Cerebellar nuclear complex (tissue), 1 donor: ENCODE results near the gene ASGR2.
"Not testable (repeated sequence)": the region's sequence is repeated elsewhere in the genome, so short reads cannot be mapped to it uniquely, and the experiment has no call there.

Experiments
- DNase-seq, 2 experiments: peaks; one replicate each; lab custom pipeline; 2025; lab: John Stamatoyannopoulos, UW

ASGR2 gene

DNA sequence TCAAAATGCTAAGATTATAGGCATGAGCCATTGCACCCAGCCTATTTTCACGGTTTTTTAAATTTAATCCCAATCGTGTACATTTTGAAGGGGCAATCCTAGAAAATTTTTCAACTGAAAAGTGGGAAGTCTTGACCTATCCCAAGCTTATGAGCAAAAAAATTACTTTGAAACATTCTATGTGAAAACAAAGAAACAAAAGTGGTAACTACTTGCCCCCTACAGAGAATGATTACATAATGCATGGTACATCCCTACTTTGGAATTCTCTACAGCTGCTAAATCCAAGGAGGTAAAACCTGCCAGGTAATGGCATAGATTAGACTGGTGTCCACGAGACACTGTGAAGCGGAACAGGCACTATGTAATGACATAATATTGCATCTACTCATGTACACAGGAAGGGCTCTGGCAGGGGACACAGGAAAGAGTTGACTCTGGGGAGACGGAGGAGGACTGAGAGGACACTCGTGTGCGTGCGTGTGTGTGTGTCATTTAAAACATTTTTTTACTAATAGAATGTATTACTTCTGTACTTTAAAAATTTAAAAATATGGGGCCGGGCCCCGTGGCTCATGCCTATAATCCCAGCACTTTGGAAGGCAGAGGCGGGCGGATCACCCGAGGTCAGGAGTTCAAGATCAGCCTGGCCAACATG is 15.7 kb downstream of the ASGR2 start:
- no peak for DNase-seq

DNA sequence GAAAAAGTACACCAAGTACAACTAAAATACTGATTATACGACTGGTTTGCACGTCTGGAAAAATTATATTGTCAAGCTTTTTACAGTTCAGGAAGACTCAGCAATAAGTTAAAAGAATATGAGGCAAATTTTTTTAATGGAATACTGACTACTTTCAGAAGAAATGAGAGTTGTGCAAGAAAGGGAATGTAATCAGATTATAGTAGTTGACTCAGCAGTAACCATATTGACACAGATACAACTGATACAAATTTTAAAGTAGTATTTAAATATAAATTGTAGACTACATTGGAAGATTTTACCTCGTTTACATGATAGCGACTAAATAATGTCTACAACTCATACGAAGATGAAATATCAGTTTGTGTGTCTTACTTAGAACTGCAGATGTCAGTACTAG is 16.7 kb downstream of the ASGR2 start:
- no peak for DNase-seq

DNA sequence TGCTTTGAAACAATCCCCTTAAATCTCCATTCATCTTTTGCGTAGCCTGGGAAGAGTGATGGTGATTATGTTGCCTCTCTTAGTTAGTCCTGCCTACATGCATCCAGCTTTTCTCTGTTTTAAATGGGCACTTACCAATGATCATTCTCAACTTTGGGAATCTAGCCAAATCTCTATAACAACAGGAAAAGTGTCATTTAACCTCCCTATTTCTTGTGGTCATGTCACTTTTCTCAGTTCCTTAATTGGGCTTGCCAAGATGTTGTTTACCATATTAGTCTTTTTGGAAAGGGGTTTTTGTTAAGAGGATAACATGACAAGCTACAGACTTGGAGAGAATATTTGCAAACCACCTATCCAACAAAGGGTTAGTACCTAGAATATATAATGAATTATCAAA is 19.0 kb downstream of the ASGR2 start:
- DNase-seq, result no peak

DNA sequence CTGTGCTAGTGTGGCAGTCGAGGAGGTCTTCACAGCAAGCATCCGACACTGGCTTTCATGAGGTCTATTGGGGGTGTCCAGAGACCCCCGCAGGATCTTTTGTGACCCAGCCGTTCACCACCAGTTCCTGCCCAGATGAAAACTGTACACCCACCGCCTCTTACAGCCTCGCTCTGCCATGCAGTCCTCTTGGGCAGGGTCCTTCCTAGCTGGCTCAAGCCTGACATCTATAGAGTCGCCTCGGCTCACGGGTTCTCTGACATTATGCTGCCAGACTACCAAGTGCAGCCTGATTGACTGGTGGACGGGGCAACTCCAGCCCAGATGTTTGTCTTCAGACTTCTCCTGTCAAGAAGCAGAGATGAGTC is 20.0 kb downstream of the ASGR2 start:
- no peak for DNase-seq

DNA sequence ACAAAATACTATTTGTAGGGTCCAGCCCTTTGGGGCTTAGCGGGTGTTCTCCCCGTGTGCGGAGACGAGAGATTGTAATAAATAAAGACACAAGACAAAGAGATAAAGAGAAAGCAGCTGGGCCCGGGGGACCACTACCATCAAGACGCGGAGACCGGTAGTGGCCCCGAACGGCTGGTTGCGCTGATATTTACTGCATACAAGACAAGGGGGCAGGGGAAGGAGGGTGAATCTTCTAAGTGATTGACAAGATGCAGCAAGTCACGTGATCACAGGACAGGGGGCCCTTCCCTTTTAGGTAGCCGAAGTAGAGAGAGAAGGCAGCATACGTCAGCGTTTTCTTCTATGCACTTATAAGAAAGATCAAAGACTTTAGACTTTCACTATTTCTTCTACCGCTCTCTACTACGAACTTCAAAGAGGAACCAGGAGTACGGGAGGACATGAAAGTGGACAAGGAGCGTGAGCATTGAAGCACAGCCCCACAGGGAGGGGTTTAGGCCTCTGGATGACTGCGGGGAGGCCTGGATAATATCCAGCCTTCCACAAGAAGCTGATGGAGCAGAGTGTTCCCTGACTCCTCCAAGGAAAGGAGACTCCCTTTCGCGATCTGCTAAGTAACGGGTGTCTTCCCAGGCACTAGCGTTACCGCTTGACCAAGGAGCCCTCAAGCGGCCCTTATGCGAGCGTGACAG is 23.2 kb downstream of the ASGR2 start:
- DNase-seq, result not testable (repeated sequence)

DNA sequence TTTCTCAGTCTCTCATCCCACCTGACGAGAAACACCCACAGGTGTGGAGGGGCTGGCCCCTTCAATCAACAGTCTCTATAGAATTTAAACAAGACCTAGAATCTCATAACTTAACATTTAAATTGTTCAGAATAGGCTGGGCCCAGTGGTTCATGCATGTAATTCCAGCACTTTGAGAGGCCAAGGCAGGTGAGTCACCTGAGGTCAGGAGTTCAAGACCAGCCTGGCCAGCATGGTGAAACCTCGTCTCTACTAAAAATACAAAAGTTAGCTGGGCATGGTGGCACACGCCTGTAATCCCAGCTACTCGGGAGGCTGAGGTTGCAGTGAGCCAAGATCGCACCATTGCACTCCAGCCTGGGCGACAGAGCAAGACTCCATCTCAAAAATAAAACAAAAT is 25.1 kb downstream of the ASGR2 start:
- DNase-seq, result not testable (repeated sequence)

DNA sequence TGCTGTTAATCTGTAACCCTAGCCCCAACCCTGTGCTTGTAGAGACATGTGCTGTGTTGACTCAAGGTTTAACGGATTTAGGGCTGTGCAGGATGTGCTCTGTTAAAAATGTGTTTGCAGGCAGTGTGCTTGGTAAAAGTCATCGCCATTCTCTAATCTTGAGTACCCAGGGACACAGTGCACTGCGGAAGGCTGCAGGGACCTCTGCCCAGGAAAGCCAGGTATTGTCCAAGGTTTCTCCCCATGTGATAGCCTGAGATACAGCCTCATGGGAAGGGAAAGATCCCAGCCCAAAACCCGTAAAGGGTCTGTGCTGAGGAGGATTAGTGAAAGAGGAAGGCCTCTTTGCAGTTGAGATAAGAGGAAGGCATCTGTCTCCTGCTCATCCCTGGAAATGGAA is 26.2 kb downstream of the ASGR2 start:
- not testable (repeated sequence) for DNase-seq

DNA sequence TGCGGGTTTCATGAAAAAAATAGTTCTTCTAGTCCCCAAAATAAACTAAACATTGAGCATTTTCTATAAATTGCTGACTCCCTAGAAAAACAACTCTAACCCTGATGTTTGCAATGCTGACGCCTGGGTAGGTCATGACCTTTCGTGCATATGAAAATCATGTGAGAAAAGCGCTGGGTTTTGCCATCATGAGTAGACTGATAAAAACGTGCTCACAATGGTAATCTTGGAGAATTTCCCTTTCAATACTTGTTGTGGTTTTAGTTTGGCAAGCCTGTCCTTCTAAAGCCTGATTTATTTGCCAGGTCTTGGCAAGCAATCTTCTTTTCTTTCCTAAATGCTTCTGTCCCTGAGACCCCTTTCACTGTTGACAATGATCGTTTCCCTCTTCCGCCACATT is 30.5 kb downstream of the ASGR2 start:
- DNase-seq, result no peak

DNA sequence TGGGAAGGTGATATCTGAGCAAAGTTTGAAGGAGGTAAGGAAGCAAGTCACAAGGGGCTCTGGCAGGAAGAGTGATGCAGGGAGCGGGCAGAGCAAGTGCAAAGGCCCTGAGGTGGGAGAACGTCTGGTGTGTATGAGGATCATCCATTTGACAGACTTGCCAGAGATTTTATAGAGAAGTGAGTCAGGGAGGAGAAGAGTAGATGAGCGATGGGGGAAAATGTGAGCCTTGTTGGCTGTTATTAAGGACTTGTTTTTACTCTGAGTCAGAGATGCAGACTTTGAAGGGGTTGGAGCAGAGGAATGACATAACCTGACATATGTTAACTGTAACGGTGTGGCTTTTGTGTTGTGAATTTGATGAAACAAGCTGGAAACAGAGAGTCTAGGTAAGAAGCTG is 31.0 kb downstream of the ASGR2 start:
- DNase-seq, result no peak

DNA sequence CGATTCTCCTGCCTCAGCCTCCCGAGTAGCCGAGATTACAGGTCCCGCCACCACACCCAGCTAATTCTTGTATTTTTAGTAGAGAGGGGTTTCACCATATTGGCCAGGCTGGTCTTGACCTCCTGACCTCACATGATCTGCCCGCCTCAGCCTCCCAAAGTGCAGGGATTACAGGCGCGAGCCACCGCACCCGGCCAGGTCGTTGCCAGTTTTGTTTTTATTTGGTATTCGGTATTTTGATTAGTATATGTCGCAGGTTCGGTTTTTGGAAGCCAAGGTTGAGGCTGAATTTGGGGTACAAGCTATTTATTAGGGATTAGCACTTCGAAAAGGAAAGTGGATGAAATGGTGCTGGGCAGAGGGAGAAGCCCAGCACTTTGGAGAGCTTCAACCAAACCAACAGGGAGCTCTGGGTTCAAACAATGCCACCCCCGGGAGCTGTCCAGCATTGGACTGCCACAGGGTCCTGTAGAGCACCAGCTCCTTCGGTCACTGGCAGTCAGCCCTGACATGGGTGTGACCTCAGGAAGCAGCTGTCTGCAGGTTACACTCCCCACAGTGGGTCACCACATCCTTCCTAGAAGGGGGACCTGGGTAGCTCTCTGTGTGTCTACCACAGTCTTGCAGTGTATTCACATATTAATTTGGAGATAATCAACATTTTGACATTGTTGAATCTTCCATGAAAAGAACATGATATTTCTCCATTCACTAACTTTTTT is 33.1 kb downstream of the ASGR2 start:
- no peak for DNase-seq

DNA sequence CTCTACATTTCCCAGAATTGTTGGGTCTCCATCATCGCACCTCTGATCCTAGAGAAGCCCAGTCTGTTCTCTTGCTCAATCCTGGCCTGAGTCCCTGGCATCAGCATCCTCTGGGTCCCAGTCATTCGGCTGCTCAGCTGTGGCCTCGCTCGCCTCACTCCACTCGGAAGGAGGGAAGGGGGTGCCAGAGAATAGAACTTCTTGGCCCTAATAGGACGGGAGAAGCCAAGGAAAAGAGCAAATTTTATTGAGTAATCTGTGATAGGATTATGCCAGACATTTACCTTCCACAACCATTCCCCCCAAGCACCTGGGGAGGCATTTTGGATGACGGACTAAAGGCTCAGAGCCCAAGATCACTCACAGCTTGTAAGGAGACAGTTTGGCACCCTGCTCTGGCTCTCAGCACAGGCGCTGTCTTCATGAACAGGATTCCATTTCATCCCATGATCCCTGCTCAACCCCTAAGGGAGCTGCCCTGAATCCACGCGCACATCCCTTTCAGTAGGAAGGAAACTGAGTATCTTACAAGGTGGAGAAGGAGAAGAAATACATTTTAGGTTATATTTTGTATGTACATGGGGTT is 34.1 kb downstream of the ASGR2 start:
- DNase-seq, result no peak

DNA sequence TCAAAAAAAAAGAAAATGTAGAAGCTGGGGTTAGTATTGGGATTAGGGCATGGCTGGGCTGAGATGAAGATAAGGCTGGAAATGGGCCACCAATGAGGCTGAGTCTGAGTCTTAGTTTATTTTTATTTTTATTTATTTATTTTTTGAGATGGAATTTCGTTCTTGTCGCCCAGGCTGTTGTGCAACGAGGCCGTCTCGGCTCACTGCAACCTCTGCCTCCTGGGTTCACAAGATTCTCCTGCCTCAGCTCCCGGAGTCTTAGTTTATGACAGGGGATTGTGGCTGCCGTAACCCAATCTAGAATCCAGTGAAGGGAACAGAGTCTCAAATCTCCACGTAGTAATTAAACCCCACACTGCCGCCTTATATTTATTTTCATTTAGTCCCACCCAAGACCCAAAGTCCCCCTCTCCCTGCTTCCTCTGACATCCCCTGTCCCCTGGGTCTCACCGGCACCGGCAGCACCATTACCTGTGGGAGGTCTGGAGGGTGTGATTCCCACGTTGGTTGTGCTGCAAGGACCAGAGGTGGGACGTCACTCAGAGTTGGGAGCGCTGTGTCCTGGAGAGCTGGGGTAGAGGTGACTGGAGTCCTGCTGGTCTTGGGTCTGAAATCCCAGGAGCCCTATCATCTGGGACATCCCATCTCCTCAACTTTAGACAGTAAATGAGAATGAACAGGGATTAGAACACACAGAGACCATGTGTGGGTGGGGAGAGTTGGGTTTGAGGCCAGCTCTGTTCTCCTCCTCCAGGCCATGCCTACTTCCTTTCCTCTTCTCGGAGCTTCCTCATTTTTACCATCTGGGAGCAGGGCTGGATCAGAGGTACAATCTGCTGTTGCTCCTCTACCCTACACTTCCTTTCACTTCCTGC is 34.8 kb downstream of the ASGR2 start, which contains the start of gene CLEC10A:
CLEC10A (minus strand) TSS at position 671 of the 875 bp plus-strand sequence. CDS start 1,439 bp downstream, outside the sequence.
- no peak for DNase-seq

DNA sequence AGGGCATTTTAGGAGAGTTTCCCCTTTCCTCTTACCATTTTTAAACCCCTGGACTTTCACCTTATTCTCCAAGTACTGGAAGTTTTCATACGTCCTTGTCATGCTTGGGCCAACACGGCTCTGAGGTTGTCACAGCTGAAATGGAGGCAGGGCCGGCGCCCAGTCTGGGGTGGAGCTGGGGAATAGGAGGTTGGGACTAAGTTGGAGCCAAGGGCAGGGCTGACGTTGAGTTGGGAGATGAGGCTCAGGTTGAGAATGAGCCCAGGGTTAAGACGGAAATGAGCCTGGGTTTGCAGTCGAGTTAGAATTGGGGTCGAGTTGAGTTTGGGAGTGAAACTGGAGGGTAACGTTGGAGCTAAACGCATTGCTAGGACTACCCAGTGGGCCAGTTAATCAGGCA is 35.9 kb downstream of the ASGR2 start:
- no peak for DNase-seq

DNA sequence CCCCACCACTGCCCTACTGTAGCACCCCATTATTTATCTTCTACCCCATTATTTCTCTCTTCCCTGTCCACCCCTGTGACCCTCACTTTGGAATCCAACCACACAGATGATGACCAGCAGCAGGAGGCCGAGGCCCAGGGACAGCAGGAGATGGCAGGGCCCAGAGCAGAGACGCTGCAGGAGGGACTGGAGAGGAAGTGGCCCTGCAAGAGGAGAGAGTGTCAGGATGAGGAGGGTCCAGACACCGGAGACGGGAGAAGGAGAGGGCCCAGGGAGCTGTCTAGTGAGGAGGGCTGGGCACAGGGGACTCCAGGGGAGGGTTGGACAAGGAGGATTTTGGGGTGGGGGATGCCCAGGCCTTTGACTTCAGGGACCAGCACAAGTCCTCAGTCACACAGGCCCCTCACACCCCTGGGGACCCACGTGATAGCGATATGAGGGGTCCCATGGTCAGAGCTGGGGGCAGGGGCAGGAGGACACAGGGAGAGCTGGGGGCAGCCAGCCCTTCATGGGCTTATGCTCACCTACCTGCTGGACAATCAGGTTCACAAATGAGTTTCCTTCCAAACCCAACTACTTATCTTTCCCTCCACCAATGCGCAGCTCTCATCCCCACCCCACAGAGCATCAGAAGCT is 36.6 kb downstream of the ASGR2 start:
- DNase-seq, result no peak

DNA sequence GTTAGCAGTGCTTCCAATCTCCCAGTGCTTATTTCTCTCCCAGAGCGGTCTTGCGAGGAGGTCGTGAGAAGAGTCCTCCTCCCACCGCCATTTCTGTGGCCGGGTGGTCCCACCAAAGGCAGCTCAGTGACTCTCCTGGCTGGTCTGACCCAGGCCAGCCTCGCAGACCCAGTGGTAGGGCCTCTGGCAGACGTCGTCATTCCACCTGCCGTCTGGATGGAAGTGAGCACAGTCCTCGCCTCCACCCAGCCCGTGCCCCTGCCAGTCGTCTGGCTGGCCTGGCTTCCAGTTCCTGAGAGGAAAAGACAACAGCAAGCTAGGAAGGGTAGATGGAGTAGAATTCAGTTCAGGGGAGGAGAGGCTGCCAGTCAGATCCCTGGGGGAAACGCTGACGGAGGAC is 39.7 kb downstream of the ASGR2 start:
- DNase-seq, result no peak

DNA sequence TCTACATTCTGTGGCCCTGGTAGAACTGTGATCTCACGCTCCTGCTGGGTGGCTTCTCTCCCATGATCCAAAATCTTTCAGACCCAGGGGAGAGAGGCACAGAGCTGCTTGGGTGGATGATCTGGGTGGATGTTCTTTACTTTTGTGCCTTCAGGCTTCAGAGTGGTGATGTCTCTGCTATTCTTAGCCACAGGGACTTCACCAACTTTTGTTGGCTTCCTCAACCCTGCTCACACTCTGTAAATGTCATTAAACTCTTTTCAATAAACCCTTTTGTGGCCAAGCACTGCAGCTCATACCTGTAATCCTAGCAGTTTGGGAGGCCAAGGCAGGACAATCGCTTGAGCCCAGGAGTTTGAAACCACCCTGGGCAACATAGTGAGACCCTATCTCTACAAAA is 42.2 kb downstream of the ASGR2 start:
- DNase-seq, result no peak

DNA sequence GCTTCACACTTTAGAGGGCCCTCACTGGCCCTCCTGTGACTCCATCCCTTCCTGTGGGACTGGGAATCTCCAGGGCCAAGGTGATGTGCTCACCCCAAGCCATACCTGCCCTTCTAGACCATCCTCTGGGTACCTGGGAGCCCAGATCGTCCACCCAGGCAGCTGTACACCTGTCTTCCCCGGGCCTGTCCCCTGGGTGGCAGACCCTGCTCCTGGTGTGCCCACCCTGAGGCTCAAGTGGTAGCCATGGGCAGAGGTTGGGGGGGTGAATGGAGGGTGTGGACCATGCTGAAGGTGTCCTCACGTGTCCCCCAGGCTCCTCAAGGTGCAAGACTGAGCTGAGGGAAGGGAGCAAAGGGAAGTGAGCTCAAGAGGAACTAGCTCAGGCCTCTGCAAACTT is 43.9 kb downstream of the ASGR2 start:
- no peak for DNase-seq

DNA sequence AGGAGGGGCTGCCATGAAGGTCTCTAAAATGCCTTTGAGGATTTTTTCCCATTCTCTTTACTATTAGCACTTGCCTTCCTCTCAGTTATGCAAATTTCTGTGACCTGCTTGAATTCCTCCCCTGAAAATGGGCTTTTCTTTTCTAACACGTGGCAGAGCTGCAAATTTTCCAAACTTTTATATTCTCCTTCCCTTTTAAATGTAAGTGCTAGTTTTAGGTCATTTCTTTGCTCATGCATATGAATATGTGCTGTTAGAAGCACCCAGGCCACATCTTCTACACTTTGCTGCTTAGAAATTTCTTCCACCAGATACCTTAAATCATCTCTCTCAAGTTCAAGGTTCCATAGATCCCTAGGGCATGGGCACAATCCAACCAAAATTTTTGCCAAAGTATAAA is 46.4 kb downstream of the ASGR2 start:
- no peak for DNase-seq

DNA sequence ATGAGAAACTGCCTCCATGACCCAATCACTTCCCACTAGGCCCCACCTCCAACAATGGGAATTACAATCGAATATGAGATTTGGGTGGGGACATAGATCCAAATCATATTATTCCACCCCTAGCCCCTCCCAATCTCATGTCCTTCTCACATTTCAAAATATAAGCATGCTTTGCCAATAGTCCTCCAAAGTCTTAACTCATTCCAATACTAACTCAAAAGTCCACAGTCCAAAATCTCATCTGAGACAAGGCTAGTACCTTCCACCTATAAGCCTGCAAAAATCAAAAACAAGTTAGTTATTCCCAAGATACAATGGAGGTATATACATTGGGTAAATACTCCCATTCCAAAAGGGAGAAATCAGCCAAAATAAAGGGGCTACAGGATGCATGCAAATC is 47.4 kb downstream of the ASGR2 start:
- no peak for DNase-seq

DNA sequence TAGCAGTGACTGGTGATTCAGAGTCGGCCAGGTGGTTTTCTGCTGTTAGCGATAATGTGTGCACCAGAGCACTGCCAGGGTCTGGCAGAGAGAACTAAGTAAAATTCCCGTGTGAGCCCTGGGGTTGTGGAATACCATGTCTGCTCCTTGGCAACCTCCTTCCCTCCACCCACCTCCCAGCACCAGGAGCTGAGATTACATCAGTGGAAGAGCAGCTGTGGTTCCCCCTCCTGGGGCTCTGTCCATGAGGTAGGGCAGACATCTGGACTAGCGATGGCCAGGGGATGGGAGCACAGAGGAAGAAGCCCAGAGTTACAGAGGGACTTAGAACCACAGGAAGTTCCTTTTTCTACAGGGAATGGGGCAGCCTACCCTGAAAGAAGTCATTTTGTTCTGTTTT is 50.4 kb downstream of the ASGR2 start:
- DNase-seq, result no peak

DNA sequence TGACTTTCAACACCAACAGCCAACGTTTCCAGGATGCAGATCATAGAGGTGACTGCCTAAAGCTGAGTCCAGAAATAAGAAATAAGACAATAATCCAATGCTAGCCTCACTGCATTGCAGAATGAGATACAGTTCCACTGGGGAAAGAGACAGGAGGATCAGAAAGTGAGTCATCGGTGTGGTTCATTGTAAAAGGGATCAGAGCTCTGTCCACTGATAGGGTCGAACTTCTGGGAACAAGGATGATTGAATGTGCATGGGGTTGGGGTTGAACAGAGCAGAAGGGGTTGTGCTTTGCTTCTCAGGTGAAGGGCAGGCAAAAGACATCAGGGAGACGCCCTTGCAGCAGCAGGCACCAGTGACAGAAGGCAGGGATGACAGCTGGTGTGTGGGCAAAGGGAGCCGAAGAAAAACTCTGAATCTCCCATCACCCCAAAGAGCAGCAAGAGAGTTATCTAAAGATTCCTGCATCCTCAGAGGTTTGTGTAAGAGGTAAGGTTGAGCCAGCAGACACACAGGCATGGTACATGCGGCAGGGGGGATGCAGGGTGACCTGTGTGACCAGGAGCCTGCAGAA is 51.0 kb downstream of the ASGR2 start:
- DNase-seq, result no peak
